Limb (tissue), 2 donors: ENCODE data around the gene MSI2.

ENCODE experiments used
- DNase-seq, 2 donors: peaks; one replicate each; pipeline ENCODE4 v3.0.0-alpha.2; 2016; ENCODE audit errors: extremely low spot score in 2 of 2

Gene MSI2

GRCh38 chr17:57569853-57570252 lies 313.5 kb downstream of the MSI2 start:
- DNase-seq: no peak

DNA sequence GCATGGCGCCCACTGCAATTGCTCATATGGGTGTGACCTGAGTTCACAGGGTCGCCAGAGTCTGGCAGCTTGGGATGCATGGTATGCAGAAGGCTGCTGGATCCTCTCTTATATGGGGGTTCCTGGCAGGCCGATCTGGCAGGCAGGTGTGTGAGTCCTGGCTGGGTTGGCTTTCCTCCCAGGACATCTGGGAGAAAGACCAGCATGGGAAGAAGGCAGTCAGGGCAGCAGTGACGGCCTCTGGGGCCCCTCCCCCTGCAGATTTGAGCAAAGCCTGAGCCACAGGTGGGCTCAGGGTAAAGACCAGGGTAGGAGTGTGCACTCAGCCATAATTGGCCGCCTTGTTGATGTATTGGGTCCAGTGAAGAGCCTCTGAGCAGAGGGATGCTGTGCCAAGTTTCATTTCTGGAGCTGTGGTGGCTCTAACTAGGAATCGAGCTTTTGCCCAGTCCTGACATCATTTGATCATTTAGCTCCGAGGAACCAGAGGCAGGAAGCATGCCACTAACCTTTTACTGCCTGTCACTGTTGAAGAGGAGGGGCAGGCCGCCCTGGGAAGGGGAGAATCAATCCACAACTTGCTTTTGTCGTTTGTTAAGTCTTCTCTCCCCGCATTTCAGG lies 314.5 kb downstream of the MSI2 start:
- DNase-seq: no peak

DNA sequence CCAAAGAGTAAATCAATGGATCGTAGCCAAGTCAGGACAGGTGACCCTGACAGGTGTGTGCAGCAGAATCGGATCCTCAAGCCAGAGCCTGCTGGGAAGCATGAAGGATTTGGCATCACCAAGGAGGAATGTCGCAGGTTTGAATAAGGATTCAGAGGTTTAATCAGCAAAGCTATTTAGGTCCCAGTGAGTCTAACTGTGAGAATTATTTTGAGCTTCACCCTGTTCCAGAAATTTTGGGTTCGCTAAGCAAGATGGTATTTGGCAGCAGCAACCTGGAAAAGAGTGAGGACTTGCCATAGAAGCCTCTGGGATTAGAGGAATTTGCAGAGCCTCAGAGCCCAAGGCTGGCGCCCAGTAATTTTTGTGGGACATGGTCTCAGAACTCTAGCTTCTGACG lies 315.7 kb downstream of the MSI2 start:
- DNase-seq: no peak

DNA sequence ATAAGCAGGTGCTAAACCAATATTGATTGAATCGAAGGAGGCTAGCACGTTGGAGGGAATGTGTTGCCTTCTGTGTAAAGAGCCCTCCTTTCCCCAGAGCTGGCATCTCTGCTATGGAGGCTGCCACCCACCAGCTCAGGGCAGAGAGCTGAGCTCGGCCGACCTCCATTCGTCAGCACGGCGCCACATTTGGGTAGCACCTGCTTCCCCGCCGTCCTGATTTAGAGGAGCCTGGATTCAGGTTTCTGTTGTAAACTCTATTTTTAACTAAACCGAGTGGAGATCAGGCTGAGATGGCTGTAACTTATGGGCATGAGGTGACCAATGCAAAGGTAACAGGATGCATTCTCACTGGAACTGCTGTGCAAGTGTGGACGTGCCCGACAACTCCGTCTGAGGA lies 316.3 kb downstream of the MSI2 start:
- no peak for DNase-seq

- no peak for DNase-seq
These were observed 317.8 kb downstream of the MSI2 start for GRCh38 chr17:57574040-57574513.

- no peak for DNase-seq
These were observed 320.4 kb downstream of the MSI2 start for GRCh38 chr17:57576744-57577143.

GRCh38 chr17:57577751-57578607 lies 321.7 kb downstream of the MSI2 start:
- DNase-seq: no peak

- DNase-seq: no peak
These were observed 322.4 kb downstream of the MSI2 start for GRCh38 chr17:57578608-57579225.

DNA sequence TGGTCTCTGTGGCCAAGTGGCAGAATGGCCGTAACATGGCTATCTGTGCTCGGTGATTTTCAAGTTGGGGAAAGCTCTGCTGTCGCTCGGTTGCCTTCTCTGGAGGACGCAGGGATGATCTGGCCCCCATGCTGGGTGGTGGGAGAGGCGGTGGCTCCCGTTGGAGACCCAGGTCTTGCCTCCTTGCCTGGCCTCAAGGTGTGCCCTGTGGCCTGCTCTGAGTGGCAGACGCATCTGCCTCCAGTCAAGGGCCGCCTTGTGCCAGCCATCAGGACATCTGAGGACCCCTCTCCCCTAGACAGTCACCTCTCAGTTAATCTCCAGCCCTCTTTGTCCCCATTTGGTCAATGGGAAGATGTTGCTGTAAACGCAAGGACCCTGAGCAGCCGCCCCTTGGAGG lies 322.9 kb downstream of the MSI2 start:
- no peak for DNase-seq

DNA sequence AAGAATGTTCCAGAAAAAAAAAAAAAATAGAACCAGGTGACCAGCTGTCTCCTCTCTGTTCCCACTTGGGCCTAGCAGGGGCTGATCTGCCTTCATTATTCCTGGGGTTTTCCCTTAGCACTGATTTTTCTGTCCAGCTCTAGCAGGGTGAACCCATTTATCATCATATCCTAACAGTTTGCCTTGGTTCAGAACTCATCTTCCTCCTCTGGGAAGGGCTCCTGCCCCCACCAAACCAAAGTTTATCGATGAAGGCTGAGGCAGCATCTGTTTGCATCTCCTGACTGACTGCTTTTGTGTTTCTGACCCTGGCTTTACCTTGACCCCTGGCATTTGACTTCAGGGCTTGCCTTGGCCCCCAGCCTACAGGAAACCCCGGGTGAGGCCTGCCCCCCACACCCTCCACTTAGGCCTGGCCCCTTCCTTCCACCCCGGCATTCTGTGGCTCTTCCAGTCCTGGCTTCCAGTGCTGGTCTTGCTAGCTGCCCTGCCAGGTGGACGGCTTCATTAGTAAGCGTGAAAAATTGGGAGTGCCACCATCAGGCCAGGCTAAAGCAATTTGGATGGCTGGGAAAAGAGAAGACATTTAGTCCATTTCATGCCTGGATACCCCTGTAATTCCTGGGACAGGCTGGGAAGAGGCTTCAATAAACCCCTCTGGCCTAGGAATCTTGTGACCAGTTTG lies 323.9 kb downstream of the MSI2 start:
- no peak for DNase-seq

GRCh38 chr17:57582881-57583756 lies 326.8 kb downstream of the MSI2 start:
- no peak for DNase-seq

DNA sequence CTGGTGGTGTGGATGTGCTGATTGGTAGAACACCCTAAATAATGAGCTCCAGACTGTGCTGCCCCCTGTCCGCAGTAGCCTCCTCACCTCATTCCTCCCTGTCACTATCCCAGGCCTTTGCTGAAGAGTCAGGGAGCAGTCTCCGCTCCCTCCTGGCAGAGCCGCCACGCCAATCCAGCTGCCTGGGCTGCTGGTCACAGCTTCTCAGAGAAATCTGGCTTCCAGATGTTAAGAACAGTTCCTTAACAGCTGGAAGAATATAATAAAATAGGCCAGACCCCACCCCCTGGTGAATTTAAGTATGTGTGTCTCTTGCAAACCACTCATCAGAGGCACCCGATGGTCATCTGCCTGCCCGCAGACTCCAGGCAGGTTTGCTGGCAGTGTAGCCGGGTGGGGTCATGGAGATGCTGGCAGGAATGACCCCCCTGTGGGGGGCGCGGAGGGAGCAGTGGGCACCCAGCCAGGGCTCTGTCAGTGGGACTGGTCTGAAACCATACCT lies 327.8 kb downstream of the MSI2 start:
- peak; percentile 67 to 71 for DNase-seq

DNA sequence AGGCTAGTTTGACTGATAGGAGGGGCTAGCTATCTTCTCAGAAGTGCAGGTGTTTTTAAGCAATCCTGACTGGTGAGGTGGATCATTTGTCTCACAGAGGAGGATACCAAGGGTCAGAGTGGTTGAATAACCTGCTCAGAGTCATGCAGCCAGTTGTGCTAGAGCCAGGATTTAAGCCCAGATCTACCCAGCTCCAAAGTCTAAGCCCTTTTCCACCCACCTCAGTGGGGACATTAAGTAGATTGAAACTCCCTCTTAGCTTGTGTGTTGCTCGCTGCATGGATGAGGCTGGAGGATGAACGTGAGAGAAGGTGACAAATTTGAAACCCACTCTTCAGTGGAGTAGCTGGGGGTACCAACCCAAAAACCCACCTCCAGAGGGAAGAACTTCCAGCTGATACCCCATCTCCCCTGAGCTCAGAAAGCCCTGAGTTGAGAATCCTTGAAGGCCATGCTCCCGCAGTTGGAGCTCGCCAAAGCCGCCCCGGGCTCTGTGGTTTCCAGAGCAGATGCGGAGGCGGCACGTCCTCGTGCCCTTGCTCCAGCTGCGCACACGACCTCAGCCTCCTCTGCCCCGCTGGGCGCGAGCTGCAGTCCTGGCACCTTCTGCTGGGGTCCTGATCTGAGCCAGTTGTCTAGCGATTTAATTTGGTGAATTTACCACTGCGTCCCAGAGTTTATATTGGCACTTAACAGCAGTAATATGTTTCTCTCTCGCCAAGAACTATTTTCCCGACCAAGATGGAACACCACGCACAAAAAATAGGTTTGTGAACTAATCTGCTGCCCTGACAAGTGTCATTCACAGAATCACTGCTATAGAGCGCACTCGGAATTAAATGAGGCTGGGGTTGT lies 329.2 kb downstream of the MSI2 start:
- no peak for DNase-seq

- no peak for DNase-seq
These were observed 329.9 kb downstream of the MSI2 start for GRCh38 chr17:57586196-57586740.

DNA sequence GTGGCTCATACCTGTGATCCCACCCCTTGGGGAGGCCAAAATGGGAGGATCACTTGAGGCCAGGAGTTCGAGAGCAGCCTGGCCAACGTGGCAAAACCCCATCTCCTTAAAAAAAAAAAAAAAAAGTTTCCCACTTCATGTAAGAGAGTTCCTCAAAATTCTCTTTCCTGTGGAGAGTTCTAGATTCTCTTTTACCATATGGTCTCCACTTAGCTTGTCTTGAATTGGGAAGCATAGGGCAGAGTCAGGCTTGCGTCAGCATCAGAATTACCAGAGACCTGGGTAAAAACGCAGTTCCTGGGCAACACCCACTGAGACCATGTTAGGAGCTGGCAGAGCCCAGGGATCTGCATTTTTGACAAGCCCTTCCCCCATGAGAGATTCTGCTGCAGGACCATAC lies 330.4 kb downstream of the MSI2 start:
- no peak for DNase-seq

GRCh38 chr17:57587193-57587969 lies 331.1 kb downstream of the MSI2 start:
- DNase-seq: no peak

DNA sequence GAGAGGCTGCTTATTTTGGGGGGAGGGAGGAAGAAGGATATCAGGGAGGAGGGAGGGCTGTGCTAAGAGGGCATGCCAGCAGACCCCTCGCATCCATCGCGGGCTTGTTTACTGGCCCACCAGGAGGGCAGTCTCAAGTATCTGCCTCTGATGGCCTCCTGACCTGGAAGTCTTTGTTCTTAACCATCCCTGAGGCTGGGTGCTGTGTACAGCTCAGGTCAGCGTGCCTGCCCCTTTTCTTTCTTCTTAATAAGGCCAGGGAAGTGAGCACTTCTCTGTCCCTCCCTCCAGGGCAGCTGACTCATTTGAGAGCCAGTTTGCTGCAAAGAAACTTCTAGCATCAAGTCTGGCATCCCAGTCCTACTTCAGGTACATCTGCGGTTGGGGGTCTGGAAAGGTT lies 331.8 kb downstream of the MSI2 start:
- DNase-seq: no peak

- DNase-seq: no peak
These were observed 333.1 kb downstream of the MSI2 start for GRCh38 chr17:57589151-57590034.
